Ishikawa (cell line): Measurements from ENCODE around the gene KCNH2.

Source experiments
- CEBPB ChIP-seq: IDR thresholded peaks from 2 replicates; pipeline ENCODE4 v1.6.1; 2012
- CREB1 ChIP-seq: IDR thresholded peaks from 2 replicates; pipeline ENCODE4 v1.6.1; 2012; ENCODE audit warnings: low read depth
- EGR1 ChIP-seq: IDR thresholded peaks from 2 replicates; pipeline ENCODE4 v1.6.1; 2012
- EP300 ChIP-seq: IDR thresholded peaks from 2 replicates; pipeline ENCODE4 v1.6.1; 2012; ENCODE audit warnings: borderline replicate concordance
- FOXM1 ChIP-seq: IDR thresholded peaks from 2 replicates; pipeline ENCODE4 v1.6.1; 2012; ENCODE audit warnings: low read depth, borderline replicate concordance
- NFIC ChIP-seq: IDR thresholded peaks from 2 replicates; pipeline ENCODE4 v1.6.1; 2012
- RAD21 ChIP-seq: IDR thresholded peaks from 2 replicates; pipeline ENCODE4 v1.6.1; 2012; ENCODE audit warnings: low read depth
- TAF1 ChIP-seq: IDR thresholded peaks from 2 replicates; pipeline ENCODE4 v1.6.1; 2012; ENCODE audit warnings: low read depth, mild to moderate bottlenecking
- TCF12 ChIP-seq: IDR thresholded peaks from 2 replicates; pipeline ENCODE4 v1.6.1; 2012; ENCODE audit warnings: low read depth
- TEAD4 ChIP-seq: IDR thresholded peaks from 2 replicates; pipeline ENCODE4 v1.6.1; 2012
- YY1 ChIP-seq: IDR thresholded peaks from 2 replicates; pipeline ENCODE4 v1.6.1; 2012; ENCODE audit warnings: low read depth
- ZBTB7A ChIP-seq: IDR thresholded peaks from 2 replicates; pipeline ENCODE4 v1.6.1; 2012; ENCODE audit warnings: low read depth
- TF ChIP-seq, protein P1 (sequence below): IDR thresholded peaks from 2 replicates; pipeline ENCODE4 v1.6.1; 2012
- TF ChIP-seq, protein P2 (sequence below): IDR thresholded peaks from 2 replicates; pipeline ENCODE4 v1.6.1; 2012; ENCODE audit warnings: low read depth, mild to moderate bottlenecking
- TF ChIP-seq, protein P3 (sequence below): IDR thresholded peaks from 2 replicates; pipeline ENCODE4 v1.6.1; 2012

The KCNH2 gene

DNA sequence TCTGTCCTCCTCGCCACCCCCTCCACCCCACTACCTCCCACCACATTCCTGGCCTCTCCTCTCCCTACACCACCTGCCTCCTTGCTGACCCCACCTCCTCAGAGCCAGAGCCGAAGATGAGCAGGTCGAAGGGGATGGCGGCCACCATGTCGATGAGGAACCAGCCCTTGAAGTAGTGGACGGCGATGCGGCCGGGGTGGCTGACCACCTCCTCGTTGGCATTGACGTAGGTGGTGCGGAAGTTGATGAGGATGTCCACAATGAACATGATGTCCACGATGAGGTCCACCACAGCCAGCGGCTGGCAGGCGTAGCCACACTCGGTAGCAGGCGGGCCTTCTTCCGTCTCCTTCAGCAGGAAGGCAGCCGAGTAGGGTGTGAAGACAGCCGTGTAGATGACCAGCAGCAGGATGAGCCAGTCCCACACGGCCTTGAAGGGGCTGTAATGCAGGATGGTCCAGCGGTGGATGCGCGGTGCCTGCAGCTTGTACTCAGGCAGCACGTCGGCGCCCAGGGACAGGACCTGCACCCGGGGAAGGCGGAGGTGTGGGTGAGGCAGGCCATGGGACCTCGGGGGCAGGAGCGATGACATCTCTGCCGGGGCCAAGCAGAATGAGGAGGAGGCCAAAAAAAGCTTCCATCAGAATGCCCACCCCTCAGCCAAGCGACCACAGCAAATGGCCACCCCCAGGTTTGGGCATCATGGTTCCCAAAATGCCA lies 25.6 kb downstream of the KCNH2 start:
- TF ChIP-seq, protein P1, sequence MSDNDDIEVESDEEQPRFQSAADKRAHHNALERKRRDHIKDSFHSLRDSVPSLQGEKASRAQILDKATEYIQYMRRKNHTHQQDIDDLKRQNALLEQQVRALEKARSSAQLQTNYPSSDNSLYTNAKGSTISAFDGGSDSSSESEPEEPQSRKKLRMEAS = no peak
- no peak for TF ChIP-seq RAD21
- no peak for TF ChIP-seq TEAD4
- no peak for TF ChIP-seq YY1
- TF ChIP-seq TAF1 = no peak
- no peak for TF ChIP-seq CEBPB
- TF ChIP-seq NFIC = no peak
- TF ChIP-seq, protein P2, sequence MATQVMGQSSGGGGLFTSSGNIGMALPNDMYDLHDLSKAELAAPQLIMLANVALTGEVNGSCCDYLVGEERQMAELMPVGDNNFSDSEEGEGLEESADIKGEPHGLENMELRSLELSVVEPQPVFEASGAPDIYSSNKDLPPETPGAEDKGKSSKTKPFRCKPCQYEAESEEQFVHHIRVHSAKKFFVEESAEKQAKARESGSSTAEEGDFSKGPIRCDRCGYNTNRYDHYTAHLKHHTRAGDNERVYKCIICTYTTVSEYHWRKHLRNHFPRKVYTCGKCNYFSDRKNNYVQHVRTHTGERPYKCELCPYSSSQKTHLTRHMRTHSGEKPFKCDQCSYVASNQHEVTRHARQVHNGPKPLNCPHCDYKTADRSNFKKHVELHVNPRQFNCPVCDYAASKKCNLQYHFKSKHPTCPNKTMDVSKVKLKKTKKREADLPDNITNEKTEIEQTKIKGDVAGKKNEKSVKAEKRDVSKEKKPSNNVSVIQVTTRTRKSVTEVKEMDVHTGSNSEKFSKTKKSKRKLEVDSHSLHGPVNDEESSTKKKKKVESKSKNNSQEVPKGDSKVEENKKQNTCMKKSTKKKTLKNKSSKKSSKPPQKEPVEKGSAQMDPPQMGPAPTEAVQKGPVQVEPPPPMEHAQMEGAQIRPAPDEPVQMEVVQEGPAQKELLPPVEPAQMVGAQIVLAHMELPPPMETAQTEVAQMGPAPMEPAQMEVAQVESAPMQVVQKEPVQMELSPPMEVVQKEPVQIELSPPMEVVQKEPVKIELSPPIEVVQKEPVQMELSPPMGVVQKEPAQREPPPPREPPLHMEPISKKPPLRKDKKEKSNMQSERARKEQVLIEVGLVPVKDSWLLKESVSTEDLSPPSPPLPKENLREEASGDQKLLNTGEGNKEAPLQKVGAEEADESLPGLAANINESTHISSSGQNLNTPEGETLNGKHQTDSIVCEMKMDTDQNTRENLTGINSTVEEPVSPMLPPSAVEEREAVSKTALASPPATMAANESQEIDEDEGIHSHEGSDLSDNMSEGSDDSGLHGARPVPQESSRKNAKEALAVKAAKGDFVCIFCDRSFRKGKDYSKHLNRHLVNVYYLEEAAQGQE = no peak
- TF ChIP-seq EGR1 = no peak
- TF ChIP-seq, protein P3, sequence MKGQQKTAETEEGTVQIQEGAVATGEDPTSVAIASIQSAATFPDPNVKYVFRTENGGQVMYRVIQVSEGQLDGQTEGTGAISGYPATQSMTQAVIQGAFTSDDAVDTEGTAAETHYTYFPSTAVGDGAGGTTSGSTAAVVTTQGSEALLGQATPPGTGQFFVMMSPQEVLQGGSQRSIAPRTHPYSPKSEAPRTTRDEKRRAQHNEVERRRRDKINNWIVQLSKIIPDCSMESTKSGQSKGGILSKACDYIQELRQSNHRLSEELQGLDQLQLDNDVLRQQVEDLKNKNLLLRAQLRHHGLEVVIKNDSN = no peak
- no peak for TF ChIP-seq TCF12
- TF ChIP-seq EP300 = no peak
- TF ChIP-seq CREB1 = no peak
- TF ChIP-seq ZBTB7A = no peak
- no peak for TF ChIP-seq FOXM1

DNA sequence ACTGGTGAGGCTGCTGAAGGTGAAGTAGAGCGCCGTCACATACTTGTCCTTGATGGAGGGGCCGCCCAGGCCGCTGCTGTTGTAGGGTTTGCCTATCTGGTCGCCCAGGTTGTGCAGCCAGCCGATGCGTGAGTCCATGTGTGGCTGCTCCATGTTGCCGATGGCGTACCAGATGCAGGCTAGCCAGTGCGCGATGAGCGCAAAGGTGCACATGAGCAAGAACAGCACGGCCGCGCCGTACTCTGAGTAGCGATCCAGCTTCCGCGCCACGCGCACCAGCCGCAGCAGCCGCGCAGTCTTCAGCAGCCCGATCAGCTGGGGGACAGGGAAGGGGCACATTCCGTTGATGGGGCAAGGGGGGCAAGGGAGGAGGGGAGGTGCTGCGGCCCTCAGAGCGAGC lies 26.6 kb downstream of the KCNH2 start:
- TF ChIP-seq, protein P2 = no peak
- TF ChIP-seq EP300 = no peak

DNA sequence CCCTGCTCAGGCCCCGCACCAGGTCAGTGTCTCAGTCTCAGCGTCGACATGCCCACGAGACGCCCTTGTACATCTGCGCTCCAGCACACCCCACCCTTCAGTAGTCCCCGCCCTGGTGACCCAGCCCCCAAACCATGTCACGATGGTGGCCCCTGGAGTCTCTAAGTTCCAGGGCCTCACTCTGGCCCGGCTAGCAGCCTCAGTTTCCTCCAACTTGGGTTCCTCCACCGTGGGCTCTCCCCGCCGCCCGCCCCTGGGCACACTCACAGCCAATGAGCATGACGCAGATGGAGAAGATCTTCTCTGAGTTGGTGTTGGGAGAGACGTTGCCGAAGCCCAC lies 27.0 kb downstream of the KCNH2 start:
- TF ChIP-seq, protein P1 = no peak
- TF ChIP-seq TCF12 (no peak), TAF1 (no peak), RAD21 (no peak), ZBTB7A (no peak), TEAD4 (no peak), FOXM1 (no peak), NFIC (no peak), EP300 (no peak), YY1 (no peak), CEBPB (no peak), CREB1 (no peak), EGR1 (no peak)
- TF ChIP-seq, protein P2 = no peak
- TF ChIP-seq, protein P3 = no peak

DNA sequence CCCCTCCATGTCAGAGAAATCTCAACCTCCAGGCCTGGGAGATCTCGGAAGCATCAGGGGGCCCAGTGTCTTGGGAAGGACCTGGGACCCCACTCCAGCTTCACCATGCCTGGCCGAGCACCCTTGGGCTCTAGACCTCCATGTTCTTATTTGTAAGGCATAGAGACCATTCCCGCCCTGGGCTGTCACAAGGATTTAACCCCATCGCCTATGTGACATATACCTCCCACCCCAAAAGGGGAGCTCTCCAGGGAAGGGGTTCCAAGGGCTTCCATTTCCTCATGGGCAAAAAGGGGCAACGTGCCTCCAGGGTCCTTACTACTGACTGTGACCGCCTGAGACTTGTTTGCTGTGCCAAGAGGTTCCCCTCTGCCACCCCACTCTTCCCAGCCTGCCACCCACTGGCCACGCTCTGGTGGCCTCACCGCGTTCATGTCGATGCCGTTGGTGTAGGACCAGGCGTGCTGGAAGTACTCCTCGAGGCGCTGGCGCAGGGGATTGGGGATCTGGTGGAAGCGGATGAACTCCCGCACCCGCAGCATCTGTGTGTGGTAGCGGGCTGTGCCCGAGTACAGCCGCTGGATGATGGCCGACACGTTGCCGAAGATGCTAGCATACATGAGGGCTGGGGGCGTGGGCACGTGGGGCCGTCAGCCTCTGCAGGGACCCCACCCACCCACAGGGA lies 27.5 kb downstream of the KCNH2 start:
- TF ChIP-seq TCF12 = no peak
- no peak for TF ChIP-seq FOXM1
- TF ChIP-seq CEBPB = no peak
